SK-N-DZ (cell line): ENCODE measurements around the gene PLXNA4.
A peak's percentile ranks its signal among the peaks of the same experiment; 100 is the strongest.

Experiments
- DNase-seq: peaks from one replicate; pipeline ENCODE4 v3.0.0-alpha.2; 2015; ENCODE audit warnings: low spot score

Gene PLXNA4

GRCh38 chr7:132508724-132509353, 67.4 kb downstream of the PLXNA4 start:
- peak; percentile 68 for DNase-seq

GRCh38 chr7:132504852-132505251, 71.4 kb downstream of the PLXNA4 start:
- DNase-seq, result peak; percentile 75

- DNase-seq, result no peak
Measured at GRCh38 chr7:132504071-132504470, 72.2 kb downstream of the PLXNA4 start.

- DNase-seq, result peak; percentile 33
Measured at GRCh38 chr7:132503415-132503814, 72.9 kb downstream of the PLXNA4 start.

- DNase-seq, result no peak
Measured at GRCh38 chr7:132501956-132502355, 74.3 kb downstream of the PLXNA4 start.

- peak; percentile 31 for DNase-seq
Measured at GRCh38 chr7:132500727-132501440, 75.4 kb downstream of the PLXNA4 start.

- peak; percentile 77 for DNase-seq
Measured at GRCh38 chr7:132499487-132499886, 76.8 kb downstream of the PLXNA4 start.

GRCh38 chr7:132499065-132499464, 77.2 kb downstream of the PLXNA4 start:
- DNase-seq, result peak; percentile 79

- peak; percentile 40 for DNase-seq
Measured at GRCh38 chr7:132498319-132498718, 78.0 kb downstream of the PLXNA4 start.

- DNase-seq, result peak; percentile 33
Measured at GRCh38 chr7:132497098-132497497, 79.2 kb downstream of the PLXNA4 start.

- DNase-seq, result no peak
Measured at GRCh38 chr7:132495936-132496335, 80.3 kb downstream of the PLXNA4 start.

- DNase-seq, result peak; percentile 33
Measured at GRCh38 chr7:132494474-132494873, 81.8 kb downstream of the PLXNA4 start.

GRCh38 chr7:132492823-132493445, 83.3 kb downstream of the PLXNA4 start:
- DNase-seq, result no peak

- no peak for DNase-seq
Measured at GRCh38 chr7:132491391-132491945, 84.8 kb downstream of the PLXNA4 start.

- DNase-seq, result no peak
Measured at GRCh38 chr7:132490474-132490873, 85.8 kb downstream of the PLXNA4 start.

- DNase-seq, result no peak
Measured at GRCh38 chr7:132489776-132490237, 86.5 kb downstream of the PLXNA4 start.

- DNase-seq, result no peak
Measured at GRCh38 chr7:132488634-132489302, 87.5 kb downstream of the PLXNA4 start.

- no peak for DNase-seq
Measured at GRCh38 chr7:132486274-132486610, 90.0 kb downstream of the PLXNA4 start.

GRCh38 chr7:132485600-132486273, 90.5 kb downstream of the PLXNA4 start:
- no peak for DNase-seq

- no peak for DNase-seq
Measured at GRCh38 chr7:132485136-132485535, 91.1 kb downstream of the PLXNA4 start.

- no peak for DNase-seq
Measured at GRCh38 chr7:132482866-132483265, 93.4 kb downstream of the PLXNA4 start.
